Memory B cell (primary cell): ENCODE measurements around the gene FMN1.
"Not testable (repeated sequence)": the region's sequence is repeated elsewhere in the genome, so short reads cannot be mapped to it uniquely, and the experiment has no call there.

Experiments used
- ATAC-seq: fragments of 150-1000 bp; cut with Tn5 transposase; 2 replicates; pipeline ENCODE4 v1.10.0; 2021; ENCODE audit warnings: low read depth, mild to moderate bottlenecking, moderate library complexity
- DNase-seq, 2 donors: peaks; one replicate each; pipeline ENCODE4 v3.0.0; 2022; ENCODE audit warnings: low spot score in 2 of 2
- H3K27ac Mint-ChIP-seq: one replicate; pipeline ENCODE4 v1.8.0; 2022; ENCODE audit warnings: mild to moderate bottlenecking, moderate library complexity, mixed read lengths
- H3K27me3 Mint-ChIP-seq: one replicate; pipeline ENCODE4 v1.8.0; 2022; ENCODE audit warnings: mixed read lengths
- H3K36me3 Mint-ChIP-seq: one replicate; pipeline ENCODE4 v1.8.0; 2022; ENCODE audit warnings: mild to moderate bottlenecking, mixed read lengths
- H3K4me1 Mint-ChIP-seq: one replicate; pipeline ENCODE4 v1.8.0; 2022; ENCODE audit warnings: mixed read lengths
- H3K4me3 Mint-ChIP-seq: one replicate; pipeline ENCODE4 v1.8.0; 2022; ENCODE audit warnings: mild to moderate bottlenecking, moderate library complexity, mixed read lengths
- H3K9me3 Mint-ChIP-seq: one replicate; pipeline ENCODE4 v1.8.0; 2022; ENCODE audit warnings: mixed read lengths

Gene FMN1

GRCh38 chr15:32861761-32862160 is 332.8 kb downstream of the FMN1 start:
- Mint-ChIP-seq H3K4me3 (peak overlapping the region; percentile 61), H3K27ac (no peak overlapping the region), H3K9me3 (peaks cover 3% of the 10 kb centered on the region), H3K36me3 (no peaks in the 10 kb centered on the region), H3K27me3 (peaks cover 5% of the 10 kb centered on the region), H3K4me1 (peaks cover 11% of the 10 kb centered on the region)
- peak; percentile 86 for ATAC-seq
- DNase-seq: peak in 1 of 2 donors; percentile 6

DNA sequence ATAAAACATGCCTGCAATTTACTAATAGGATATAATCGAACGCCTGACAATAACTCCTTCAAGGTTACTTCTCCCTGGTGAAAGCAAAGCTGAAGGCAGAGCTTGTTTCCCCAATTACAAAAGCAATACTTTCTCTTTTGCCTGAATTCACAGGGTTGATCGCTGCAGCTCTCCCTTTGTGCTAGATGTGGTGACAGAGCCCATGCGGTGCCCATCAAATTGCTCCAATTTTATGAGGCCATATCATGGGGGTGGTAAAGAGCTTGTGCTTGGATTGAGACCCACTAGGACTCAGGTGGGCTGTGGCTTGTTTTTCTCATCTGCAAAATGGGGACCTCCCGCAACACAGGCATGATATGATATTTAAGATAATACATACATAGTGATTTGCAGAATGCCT is 333.3 kb downstream of the FMN1 start:
- H3K4me1 Mint-ChIP-seq: peaks cover 11% of the 10 kb centered on the region
- H3K4me3 Mint-ChIP-seq: no peak overlapping the region
- H3K27ac Mint-ChIP-seq: no peak overlapping the region
- no peaks in the 10 kb centered on the region for H3K36me3 Mint-ChIP-seq
- peaks cover 3% of the 10 kb centered on the region for H3K9me3 Mint-ChIP-seq
- H3K27me3 Mint-ChIP-seq: peaks cover 5% of the 10 kb centered on the region
- DNase-seq (no peak), ATAC-seq (no peak)

- H3K27me3 Mint-ChIP-seq: peaks cover 5% of the 10 kb centered on the region
- H3K4me1 Mint-ChIP-seq: peaks cover 11% of the 10 kb centered on the region
- H3K27ac Mint-ChIP-seq: no peak overlapping the region
- no peak for ATAC-seq
- H3K9me3 Mint-ChIP-seq: peaks cover 3% of the 10 kb centered on the region
- no peak overlapping the region for H3K4me3 Mint-ChIP-seq
- no peaks in the 10 kb centered on the region for H3K36me3 Mint-ChIP-seq
- DNase-seq: no peak
Observed at GRCh38 chr15:32859996-32860395, 334.5 kb downstream of the FMN1 start.

- DNase-seq (no peak), ATAC-seq (no peak)
- Mint-ChIP-seq H3K27me3 (peaks cover 3% of the 10 kb centered on the region), H3K9me3 (peaks cover 3% of the 10 kb centered on the region), H3K4me1 (peaks cover 11% of the 10 kb centered on the region), H3K36me3 (no peaks in the 10 kb centered on the region), H3K27ac (no peak overlapping the region), H3K4me3 (no peak overlapping the region)
Observed at GRCh38 chr15:32859251-32859650, 335.3 kb downstream of the FMN1 start.

GRCh38 chr15:32857732-32858131 is 336.8 kb downstream of the FMN1 start:
- Mint-ChIP-seq H3K9me3 (peaks cover 3% of the 10 kb centered on the region), H3K36me3 (no peaks in the 10 kb centered on the region), H3K4me3 (no peak overlapping the region), H3K27me3 (peaks cover 5% of the 10 kb centered on the region), H3K4me1 (peaks cover 9% of the 10 kb centered on the region), H3K27ac (peak overlapping the region; percentile 14)
- DNase-seq: no peak
- no peak for ATAC-seq

GRCh38 chr15:32856753-32857152 is 337.8 kb downstream of the FMN1 start:
- DNase-seq: no peak
- no peak overlapping the region for H3K27ac Mint-ChIP-seq
- no peak overlapping the region for H3K4me3 Mint-ChIP-seq
- H3K27me3 Mint-ChIP-seq: peaks cover 9% of the 10 kb centered on the region
- H3K9me3 Mint-ChIP-seq: peaks cover 3% of the 10 kb centered on the region
- no peak for ATAC-seq
- H3K36me3 Mint-ChIP-seq: no peaks in the 10 kb centered on the region
- H3K4me1 Mint-ChIP-seq: peaks cover 7% of the 10 kb centered on the region

GRCh38 chr15:32855942-32856341 is 338.6 kb downstream of the FMN1 start:
- ATAC-seq (no peak), DNase-seq (no peak)
- peaks cover 3% of the 10 kb centered on the region for H3K9me3 Mint-ChIP-seq
- no peaks in the 10 kb centered on the region for H3K36me3 Mint-ChIP-seq
- no peak overlapping the region for H3K4me3 Mint-ChIP-seq
- H3K27me3 Mint-ChIP-seq: peaks cover 9% of the 10 kb centered on the region
- no peak overlapping the region for H3K27ac Mint-ChIP-seq
- H3K4me1 Mint-ChIP-seq: peaks cover 7% of the 10 kb centered on the region

GRCh38 chr15:32853592-32853991 is 340.9 kb downstream of the FMN1 start:
- no peak overlapping the region for H3K27ac Mint-ChIP-seq
- no peak for DNase-seq
- H3K9me3 Mint-ChIP-seq: no peaks in the 10 kb centered on the region
- ATAC-seq: no peak
- H3K4me3 Mint-ChIP-seq: no peak overlapping the region
- H3K27me3 Mint-ChIP-seq: peaks cover 6% of the 10 kb centered on the region
- H3K4me1 Mint-ChIP-seq: peaks cover 3% of the 10 kb centered on the region
- H3K36me3 Mint-ChIP-seq: no peaks in the 10 kb centered on the region

DNA sequence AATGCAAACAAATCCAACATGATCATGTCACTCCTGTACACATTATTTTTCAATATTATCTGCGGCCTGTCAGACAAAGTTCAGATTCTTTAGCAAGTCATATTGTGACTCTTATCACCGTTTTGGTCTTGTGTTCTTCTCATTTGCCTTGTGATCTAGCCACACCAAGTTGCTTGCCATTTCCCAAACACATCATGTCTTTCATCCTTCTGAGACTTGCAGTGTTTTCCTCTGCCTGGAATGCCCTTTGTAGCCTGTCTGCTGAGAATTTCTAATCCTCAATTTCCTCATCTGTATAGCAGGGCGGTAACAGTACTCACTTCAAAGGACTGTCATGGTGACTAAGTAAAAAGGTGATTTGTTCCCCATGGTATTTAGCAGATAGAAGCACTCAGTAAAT is 341.7 kb downstream of the FMN1 start:
- Mint-ChIP-seq H3K27ac (no peak overlapping the region), H3K4me1 (peaks cover under 1% of the 10 kb centered on the region), H3K36me3 (no peaks in the 10 kb centered on the region), H3K9me3 (no peaks in the 10 kb centered on the region), H3K4me3 (no peak overlapping the region), H3K27me3 (peaks cover 6% of the 10 kb centered on the region)
- DNase-seq: no peak
- no peak for ATAC-seq

GRCh38 chr15:32852017-32852416 is 342.5 kb downstream of the FMN1 start:
- no peak overlapping the region for H3K4me3 Mint-ChIP-seq
- no peaks in the 10 kb centered on the region for H3K36me3 Mint-ChIP-seq
- ATAC-seq: no peak
- no peak for DNase-seq
- no peaks in the 10 kb centered on the region for H3K4me1 Mint-ChIP-seq
- H3K27me3 Mint-ChIP-seq: peaks cover 6% of the 10 kb centered on the region
- no peak overlapping the region for H3K27ac Mint-ChIP-seq
- no peaks in the 10 kb centered on the region for H3K9me3 Mint-ChIP-seq

- H3K36me3 Mint-ChIP-seq: no peaks in the 10 kb centered on the region
- H3K27me3 Mint-ChIP-seq: peaks cover 6% of the 10 kb centered on the region
- no peak for ATAC-seq
- H3K27ac Mint-ChIP-seq: no peak overlapping the region
- H3K9me3 Mint-ChIP-seq: no peaks in the 10 kb centered on the region
- H3K4me1 Mint-ChIP-seq: no peaks in the 10 kb centered on the region
- no peak overlapping the region for H3K4me3 Mint-ChIP-seq
- no peak for DNase-seq
Observed at GRCh38 chr15:32851572-32851971, 342.9 kb downstream of the FMN1 start.

DNA sequence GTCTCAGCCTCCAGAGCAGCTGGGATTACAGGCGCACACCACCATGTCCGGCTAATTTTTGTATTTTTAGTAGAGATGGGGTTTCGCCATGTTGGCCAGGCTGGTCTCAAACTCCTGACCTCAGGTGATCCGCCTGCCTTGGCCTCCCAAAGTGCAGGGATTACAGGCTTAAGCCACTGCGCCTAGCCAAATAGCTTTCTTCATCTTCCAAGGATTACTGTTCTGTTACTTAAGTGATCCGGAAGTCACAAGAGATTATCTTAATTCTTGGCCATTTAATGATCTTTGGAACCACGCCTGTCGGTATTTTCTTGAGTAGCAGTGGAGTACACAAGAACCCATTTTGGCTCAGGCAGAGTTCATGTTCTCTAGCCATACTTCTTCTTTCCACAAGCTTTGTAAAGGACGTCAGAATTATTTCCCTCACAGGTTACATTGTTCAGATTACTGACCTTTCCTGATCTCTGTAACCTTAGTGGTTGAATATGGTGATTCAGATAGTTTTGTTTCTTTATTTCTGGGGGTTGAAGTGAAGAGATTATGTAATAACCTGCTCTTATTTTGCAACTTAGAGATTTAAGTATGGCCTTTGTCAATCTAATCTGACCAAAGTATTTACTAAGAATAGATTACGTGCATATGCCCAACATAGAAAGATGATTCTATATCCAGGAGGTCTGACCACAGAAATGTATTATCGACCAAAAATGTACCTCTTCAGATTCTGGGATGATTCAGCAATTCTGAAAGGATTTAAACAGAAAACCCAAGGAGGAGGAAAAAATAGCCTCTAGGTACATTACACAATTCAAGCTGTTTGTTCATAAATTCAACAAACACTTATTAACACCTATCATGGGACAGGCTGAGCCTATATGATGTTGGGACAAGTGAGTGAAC is 344.5 kb downstream of the FMN1 start:
- no peaks in the 10 kb centered on the region for H3K9me3 Mint-ChIP-seq
- H3K27ac Mint-ChIP-seq: no peak overlapping the region
- H3K4me3 Mint-ChIP-seq: no peak overlapping the region
- peaks cover 2% of the 10 kb centered on the region for H3K4me1 Mint-ChIP-seq
- no peaks in the 10 kb centered on the region for H3K36me3 Mint-ChIP-seq
- ATAC-seq (no peak), DNase-seq (no peak)
- peaks cover 6% of the 10 kb centered on the region for H3K27me3 Mint-ChIP-seq

GRCh38 chr15:32846671-32847070 is 347.8 kb downstream of the FMN1 start:
- H3K27me3 Mint-ChIP-seq, ATAC-seq, H3K4me1 Mint-ChIP-seq, H3K27ac Mint-ChIP-seq, H3K9me3 Mint-ChIP-seq, H3K36me3 Mint-ChIP-seq, H3K4me3 Mint-ChIP-seq, DNase-seq: not testable (repeated sequence)

DNA sequence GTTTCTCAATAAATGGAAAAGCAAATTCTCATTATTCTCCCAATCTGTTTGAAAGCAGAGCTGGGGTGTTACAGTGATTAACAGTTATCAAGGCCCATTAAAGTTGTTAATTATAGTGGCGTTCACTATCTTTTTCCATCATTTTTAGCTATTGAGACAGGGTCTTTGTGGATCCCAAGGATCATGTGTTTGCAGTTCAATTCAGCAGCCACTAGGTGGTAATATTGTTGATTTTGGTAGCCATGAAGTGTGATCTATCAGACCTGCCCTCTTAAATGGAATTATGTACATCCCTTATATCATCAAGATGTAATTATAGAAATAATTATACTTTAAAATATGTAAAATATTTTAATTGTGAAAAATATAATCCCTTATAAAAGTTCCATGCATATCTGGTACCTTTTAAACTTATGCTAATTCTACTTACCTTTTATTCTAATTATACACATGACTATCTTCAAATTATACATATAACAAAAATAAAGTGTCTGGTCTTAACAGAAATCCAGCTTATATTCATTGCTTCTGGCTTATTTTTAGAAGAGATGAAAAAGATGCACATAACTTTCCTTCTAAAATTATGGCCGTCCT is 350.3 kb downstream of the FMN1 start:
- H3K4me1 Mint-ChIP-seq: peaks cover 9% of the 10 kb centered on the region
- H3K9me3 Mint-ChIP-seq: no peaks in the 10 kb centered on the region
- peak; percentile 39 for ATAC-seq
- peak in 1 of 2 donors; percentile 12 for DNase-seq
- H3K36me3 Mint-ChIP-seq: no peaks in the 10 kb centered on the region
- H3K27me3 Mint-ChIP-seq: peaks cover 4% of the 10 kb centered on the region
- H3K27ac Mint-ChIP-seq: no peak overlapping the region
- no peak overlapping the region for H3K4me3 Mint-ChIP-seq
